Right lobe of liver (tissue), 4 donors: Measurements from ENCODE around the gene NOP16.

Experiments
- POLR2A ChIP-seq: fragments of 450-650 bp; IDR thresholded peaks from one replicate; pipeline ENCODE4 v1.6.1; 2017; ENCODE audit warnings: antibody characterized with exemption, mild to moderate bottlenecking
- TF ChIP-seq, protein P1 (sequence below), 4 donors: fragments of 200-600 bp in 3 of 4; fragments of 450-650 bp in 1 of 4; IDR thresholded peaks; one replicate each; pipeline versions ENCODE4 v1.5.1 to v1.8.0; 2016 to 2022; ENCODE audit warnings: antibody characterized with exemption in 4 of 4, mild to moderate bottlenecking in 2 of 4
- donor health status: DM: no; HTN: no; CAD: no.
- donor health status: DM: no; HTN: no; CAD: no.
- donor health status: DM: no; HTN: yes; CAD: no.

DNA sequence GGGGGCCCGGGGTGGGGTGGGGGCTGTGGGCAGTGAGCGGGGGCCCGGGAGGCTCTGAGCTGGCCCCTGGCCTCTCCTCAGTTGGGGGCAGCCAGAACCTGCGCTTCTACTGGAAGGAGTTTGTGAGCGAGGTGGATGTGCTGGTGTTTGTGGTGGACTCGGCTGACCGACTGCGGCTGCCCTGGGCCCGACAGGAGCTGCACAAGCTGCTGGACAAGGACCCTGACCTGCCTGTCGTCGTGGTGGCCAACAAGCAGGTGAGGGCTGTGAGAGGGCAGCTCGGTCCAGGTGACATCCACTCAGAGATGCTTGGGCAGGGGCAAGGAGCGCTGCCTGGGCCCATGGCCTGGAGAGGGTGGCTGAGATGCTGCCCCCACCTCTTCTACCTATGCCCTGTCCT, 19.7 kb downstream of the NOP16 start:
- TF ChIP-seq POLR2A: no peak
- TF ChIP-seq, protein P1, sequence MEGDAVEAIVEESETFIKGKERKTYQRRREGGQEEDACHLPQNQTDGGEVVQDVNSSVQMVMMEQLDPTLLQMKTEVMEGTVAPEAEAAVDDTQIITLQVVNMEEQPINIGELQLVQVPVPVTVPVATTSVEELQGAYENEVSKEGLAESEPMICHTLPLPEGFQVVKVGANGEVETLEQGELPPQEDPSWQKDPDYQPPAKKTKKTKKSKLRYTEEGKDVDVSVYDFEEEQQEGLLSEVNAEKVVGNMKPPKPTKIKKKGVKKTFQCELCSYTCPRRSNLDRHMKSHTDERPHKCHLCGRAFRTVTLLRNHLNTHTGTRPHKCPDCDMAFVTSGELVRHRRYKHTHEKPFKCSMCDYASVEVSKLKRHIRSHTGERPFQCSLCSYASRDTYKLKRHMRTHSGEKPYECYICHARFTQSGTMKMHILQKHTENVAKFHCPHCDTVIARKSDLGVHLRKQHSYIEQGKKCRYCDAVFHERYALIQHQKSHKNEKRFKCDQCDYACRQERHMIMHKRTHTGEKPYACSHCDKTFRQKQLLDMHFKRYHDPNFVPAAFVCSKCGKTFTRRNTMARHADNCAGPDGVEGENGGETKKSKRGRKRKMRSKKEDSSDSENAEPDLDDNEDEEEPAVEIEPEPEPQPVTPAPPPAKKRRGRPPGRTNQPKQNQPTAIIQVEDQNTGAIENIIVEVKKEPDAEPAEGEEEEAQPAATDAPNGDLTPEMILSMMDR (IDR thresholded peaks at IDR 0.05): no peak
